SK-N-MC (cell line): ENCODE measurements around the gene MACROD2.

Experiments
- DNase-seq: peaks from one replicate; pipeline ENCODE4 v3.0.0-alpha.2; 2011; ENCODE audit warnings: low read depth, low spot score
- H3K27ac ChIP-seq: fragments of 200-600 bp; sonication (generic); 2 replicates; pipeline ENCODE4 v1.5.1; 2016; ENCODE audit warnings: mixed run types
- H3K36me3 ChIP-seq: fragments of 200-600 bp; sonication (generic); 2 replicates; pipeline ENCODE4 v1.6.1; 2017; ENCODE audit warnings: antibody characterized with exemption, low read length, mixed read lengths; ENCODE audit not compliant: insufficient read depth
- H3K4me3 ChIP-seq: fragments of 200-600 bp; sonication (generic); 2 replicates; pipeline ENCODE4 v1.5.1; 2016
- H3K9ac ChIP-seq: fragments of 200-600 bp; sonication (generic); 2 replicates; pipeline ENCODE4 v1.8.0; 2017; ENCODE audit warnings: mixed run types, mixed read lengths; ENCODE audit not compliant: insufficient read length
- H3K9me3 ChIP-seq: fragments of 200-600 bp; sonication (generic); 2 replicates; pipeline ENCODE4 v1.6.1; 2017; ENCODE audit warnings: low read depth, mild to moderate bottlenecking, antibody characterized with exemption, low read length, moderate library complexity, mixed read lengths
- EZH2 ChIP-seq: fragments of 200-600 bp; sonication (generic); IDR thresholded peaks from one replicate; pipeline ENCODE4 v1.6.1; 2017; ENCODE audit warnings: antibody characterized with exemption
- FOXP2 ChIP-seq: optimal IDR thresholded peaks from 2 replicates; pipeline ENCODE3; 2011; ENCODE audit warnings: mild to moderate bottlenecking, moderate library complexity; ENCODE audit not compliant: insufficient read depth; ENCODE audit errors: extremely low read length, control extremely low read depth
- POLR2AphosphoS5 ChIP-seq: IDR thresholded peaks from 2 replicates; pipeline ENCODE4 v1.6.1; 2012; ENCODE audit warnings: mild to moderate bottlenecking, low read depth, low read length, borderline replicate concordance

Gene MACROD2

DNA sequence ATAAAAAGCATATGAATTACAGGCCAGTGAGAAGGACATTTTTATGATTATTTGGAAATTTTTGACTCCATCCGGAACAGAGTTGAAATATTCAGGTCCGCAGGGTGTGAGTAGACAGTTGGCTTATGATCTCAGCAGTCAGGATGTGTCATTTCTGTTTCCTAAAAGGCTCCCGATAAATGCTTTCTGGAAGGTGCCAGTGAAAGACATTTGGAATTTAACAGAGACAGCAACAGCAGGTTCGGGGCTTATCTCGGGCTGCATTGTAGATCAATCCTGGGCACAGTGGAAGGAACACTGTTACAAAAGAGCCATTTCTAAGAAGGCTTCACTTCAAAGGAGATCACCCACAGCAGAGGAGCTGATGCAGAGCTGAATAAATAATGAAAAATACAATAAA lies 1643.5 kb downstream of the MACROD2 start:
- Histone ChIP-seq H3K36me3 (no peaks in the 10 kb centered on the region), H3K4me3 (no peak overlapping the region), H3K27ac (no peak overlapping the region), H3K9ac (no peak overlapping the region), H3K9me3 (no peaks in the 10 kb centered on the region)
- DNase-seq, result no peak
- no peak for TF ChIP-seq EZH2
- no peak for TF ChIP-seq FOXP2
- TF ChIP-seq POLR2AphosphoS5, result no peak

DNA sequence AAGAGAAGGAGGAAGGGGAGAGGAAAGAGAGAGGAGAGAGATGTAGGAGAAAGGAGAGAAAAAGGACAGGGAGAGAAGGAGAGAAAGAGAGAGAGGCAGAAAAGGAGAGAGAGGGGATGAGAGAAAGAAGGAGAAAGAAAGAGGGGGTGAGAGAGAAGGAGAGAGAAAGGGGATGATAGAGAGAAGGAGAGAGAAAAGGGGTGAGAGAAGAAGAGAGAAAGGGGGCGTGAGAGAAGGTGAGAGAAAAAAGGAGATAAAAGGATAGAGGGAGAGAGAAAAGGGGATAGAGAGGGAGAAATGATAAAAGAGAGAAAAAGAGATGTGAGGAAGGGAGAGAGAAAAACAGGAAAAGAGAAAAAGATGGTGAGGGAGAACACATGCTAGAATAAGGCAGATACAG lies 1644.5 kb downstream of the MACROD2 start:
- no peaks in the 10 kb centered on the region for H3K9me3 ChIP-seq
- DNase-seq, result no peak
- no peak overlapping the region for H3K9ac ChIP-seq
- TF ChIP-seq FOXP2 (no peak), POLR2AphosphoS5 (no peak), EZH2 (no peak)
- H3K4me3 ChIP-seq, result no peak overlapping the region
- no peaks in the 10 kb centered on the region for H3K36me3 ChIP-seq
- no peak overlapping the region for H3K27ac ChIP-seq

DNA sequence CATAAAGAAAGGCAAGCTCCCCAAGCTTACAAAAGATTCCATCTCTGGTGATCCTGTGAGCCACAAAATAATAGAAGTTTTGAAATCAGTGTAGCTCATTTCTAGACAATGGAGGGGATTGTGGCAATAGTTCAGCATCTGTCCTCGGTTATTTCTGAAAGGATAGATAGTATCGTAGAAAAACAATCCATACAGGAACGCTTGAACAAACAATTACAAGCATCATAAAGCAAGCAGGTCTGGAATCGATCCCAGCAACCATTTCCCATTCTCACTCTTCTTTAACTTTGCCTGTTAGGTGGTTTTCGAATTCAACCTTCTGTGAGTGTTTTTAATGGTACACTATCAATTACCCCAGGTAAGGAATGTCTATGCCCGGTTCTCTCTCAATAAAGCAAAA lies 1646.8 kb downstream of the MACROD2 start:
- Histone ChIP-seq H3K9me3 (no peaks in the 10 kb centered on the region), H3K27ac (no peak overlapping the region), H3K36me3 (no peaks in the 10 kb centered on the region), H3K4me3 (no peak overlapping the region), H3K9ac (no peak overlapping the region)
- DNase-seq, result no peak
- no peak for TF ChIP-seq FOXP2
- no peak for TF ChIP-seq EZH2
- no peak for TF ChIP-seq POLR2AphosphoS5

DNA sequence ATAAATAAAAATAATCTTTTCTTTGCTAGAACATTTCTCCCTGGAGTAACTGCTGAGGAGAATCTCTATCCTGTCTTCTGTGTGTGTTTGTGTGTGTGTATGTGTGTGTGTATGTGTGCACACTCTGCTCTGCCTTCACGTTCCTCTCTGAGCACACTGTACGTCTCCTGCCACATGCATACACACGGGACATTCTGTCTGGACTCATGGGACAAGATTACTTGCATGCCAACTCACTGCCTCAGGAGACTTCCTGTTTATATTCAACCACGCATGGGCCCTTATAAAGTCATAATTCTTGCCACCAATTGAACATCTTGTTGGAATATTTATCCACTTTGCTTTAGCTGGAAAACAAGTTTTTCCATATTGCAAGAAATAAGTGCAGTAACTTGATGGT lies 1647.4 kb downstream of the MACROD2 start:
- no peak overlapping the region for H3K9ac ChIP-seq
- H3K36me3 ChIP-seq, result no peaks in the 10 kb centered on the region
- no peaks in the 10 kb centered on the region for H3K9me3 ChIP-seq
- TF ChIP-seq FOXP2, result no peak
- TF ChIP-seq EZH2, result no peak
- H3K27ac ChIP-seq, result no peak overlapping the region
- H3K4me3 ChIP-seq, result no peak overlapping the region
- no peak for DNase-seq

DNA sequence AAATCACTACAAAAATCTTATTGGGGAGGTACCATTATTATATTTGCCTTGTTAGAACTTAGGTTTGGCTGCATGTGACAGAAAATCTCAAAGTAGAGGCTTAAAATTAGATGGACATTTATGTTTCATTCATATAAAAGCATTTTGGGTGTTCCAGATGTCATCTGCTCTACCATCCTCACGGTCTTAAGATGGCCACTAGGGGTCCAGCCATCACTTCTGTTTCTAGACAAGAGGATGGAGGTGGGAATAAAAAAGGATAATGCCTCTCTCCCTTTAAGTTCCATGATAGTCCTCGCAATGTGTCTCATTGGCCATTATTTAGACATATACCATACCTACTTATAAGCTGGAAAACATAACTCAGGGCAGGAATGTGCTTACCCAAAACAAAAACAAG lies 1648.4 kb downstream of the MACROD2 start:
- no peak for DNase-seq
- Histone ChIP-seq H3K9me3 (no peaks in the 10 kb centered on the region), H3K36me3 (no peaks in the 10 kb centered on the region), H3K27ac (no peak overlapping the region), H3K9ac (no peak overlapping the region), H3K4me3 (no peak overlapping the region)
- no peak for TF ChIP-seq FOXP2
- TF ChIP-seq POLR2AphosphoS5, result no peak
- no peak for TF ChIP-seq EZH2

DNA sequence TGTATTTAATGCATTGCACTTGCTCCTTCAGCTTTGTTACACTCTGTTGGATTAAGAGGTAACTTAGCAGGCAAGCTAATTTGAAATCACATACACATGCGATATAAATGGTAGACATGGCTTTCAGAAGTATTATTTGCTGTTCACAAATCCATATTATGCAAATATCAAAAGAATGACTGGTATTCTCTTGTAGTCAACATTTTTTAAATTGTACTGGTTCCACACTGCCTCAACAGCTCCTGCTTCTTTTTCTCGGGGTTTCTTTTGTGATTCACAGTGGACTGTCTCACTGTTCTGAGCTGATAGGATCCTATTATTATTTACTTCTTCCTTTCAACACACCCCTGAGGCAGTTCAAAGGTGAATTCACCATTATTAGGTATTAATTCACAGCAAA lies 1650.5 kb downstream of the MACROD2 start:
- TF ChIP-seq EZH2, result no peak
- no peak for DNase-seq
- no peaks in the 10 kb centered on the region for H3K9me3 ChIP-seq
- no peak overlapping the region for H3K27ac ChIP-seq
- H3K36me3 ChIP-seq, result no peaks in the 10 kb centered on the region
- no peak overlapping the region for H3K9ac ChIP-seq
- no peak overlapping the region for H3K4me3 ChIP-seq

DNA sequence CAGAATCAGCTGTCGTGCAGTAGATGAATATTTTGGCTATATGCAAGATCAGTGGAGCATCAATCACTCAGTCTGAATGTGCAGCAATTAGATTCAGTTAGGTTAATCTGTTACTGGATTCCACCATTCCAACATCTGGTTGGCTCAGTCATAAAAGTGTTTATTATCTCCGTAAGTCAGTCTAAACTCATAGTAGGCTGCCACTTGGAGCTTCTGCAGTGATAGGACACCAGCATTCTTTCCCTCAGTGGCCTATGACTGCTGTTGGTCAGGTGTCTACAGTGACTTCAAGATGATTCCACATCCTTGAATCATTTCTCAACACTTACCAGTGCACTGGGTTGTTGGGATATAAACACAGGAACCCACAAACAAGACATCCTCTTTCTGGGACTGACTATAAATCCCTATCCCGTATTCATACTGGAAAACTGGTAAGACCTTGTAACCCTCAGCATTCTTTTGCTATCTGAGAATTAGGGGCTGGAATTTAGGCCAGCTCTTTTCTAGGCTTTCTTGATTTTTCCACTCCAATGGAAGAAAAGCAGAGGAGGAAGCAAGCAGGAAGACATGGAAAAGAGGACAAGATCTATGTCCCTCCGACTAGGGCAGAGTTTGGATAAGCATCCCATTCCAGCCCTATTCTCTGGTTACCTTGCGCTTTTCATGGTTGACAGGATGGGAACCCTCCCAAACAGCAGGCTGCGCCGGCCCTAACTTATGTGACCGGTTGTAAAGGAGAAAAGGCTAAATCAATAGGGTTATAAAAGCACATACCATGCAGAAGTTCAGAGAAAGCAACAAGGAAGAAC lies 1658.3 kb downstream of the MACROD2 start:
- H3K9me3 ChIP-seq, result no peaks in the 10 kb centered on the region
- H3K27ac ChIP-seq, result no peak overlapping the region
- no peaks in the 10 kb centered on the region for H3K36me3 ChIP-seq
- no peak overlapping the region for H3K9ac ChIP-seq
- H3K4me3 ChIP-seq, result no peak overlapping the region
- TF ChIP-seq POLR2AphosphoS5 (no peak), EZH2 (no peak), FOXP2 (no peak)
- no peak for DNase-seq

DNA sequence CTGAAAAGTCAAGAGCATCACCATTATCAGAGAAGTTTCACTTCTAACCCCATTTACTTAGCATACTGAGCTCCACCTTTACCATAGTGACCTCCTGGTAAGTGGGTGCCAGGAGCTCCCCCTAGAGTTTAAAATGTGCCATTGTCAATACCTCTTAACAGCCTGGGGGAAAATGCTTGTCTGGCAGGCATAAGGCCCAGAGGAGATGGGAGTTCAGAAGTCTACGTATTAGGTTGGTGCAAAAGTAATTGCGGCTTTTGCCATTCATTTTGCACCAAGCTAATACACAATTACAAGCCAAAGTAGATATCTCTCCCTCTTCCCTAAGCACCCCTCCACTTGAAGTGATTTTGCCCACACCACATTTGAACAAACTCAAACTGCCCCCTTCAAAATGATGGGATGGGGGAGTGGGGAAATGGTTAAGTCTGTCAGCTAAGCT lies 1658.9 kb downstream of the MACROD2 start:
- TF ChIP-seq FOXP2 (no peak), EZH2 (no peak), POLR2AphosphoS5 (no peak)
- H3K9ac ChIP-seq, result no peak overlapping the region
- no peaks in the 10 kb centered on the region for H3K9me3 ChIP-seq
- no peaks in the 10 kb centered on the region for H3K36me3 ChIP-seq
- no peak overlapping the region for H3K27ac ChIP-seq
- no peak overlapping the region for H3K4me3 ChIP-seq
- DNase-seq, result no peak

DNA sequence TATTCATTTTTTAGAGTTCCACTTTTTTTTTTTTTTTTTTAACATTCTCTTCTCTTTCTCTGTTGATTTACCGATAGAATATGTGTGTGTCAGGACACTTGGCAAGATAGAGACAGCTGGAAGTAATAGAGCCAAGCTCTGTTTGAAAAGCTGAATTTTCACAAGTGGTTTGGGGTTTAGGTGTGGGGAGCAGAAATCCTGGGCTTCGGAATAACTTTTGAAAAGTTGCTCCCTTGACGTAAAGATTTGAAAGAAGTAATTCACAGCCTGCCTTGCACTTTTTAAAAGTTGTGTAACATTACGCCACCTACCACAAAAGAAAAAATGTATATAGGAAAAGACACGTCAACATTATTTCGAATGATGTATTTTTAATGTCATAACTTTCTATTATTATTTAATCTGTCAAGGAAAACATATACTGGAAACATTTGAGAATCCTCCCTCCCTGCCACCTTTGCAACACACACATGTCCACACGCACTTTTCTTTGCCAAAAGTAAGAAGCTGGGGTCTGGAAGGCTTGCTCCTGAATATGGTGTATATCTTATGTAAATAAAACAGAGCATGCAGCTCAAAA lies 1660.1 kb downstream of the MACROD2 start:
- Histone ChIP-seq H3K36me3 (no peaks in the 10 kb centered on the region), H3K4me3 (peak overlapping the region; percentile 55), H3K27ac (peak overlapping the region; percentile 77; the same call in 1 of the 2 replicates), H3K9ac (peak overlapping the region; percentile 8), H3K9me3 (no peaks in the 10 kb centered on the region)
- DNase-seq, result no peak
- TF ChIP-seq POLR2AphosphoS5 (no peak), EZH2 (no peak), FOXP2 (no peak)
